ENCODE data around the gene RSPO3. TPM values are rescaled to one million over a fixed set of nuclear protein-coding genes. Genes with fewer than 3 reads are reported as not detected.
A peak's percentile ranks its signal among the peaks of the same experiment; 100 is the strongest.

RSPO3 gene
- total and polyA plus RNA-seq, 2 of the 13 experiments (the other 11 are each of a cell fraction or from before 2014, with no cell fraction given): not detected

DNA sequence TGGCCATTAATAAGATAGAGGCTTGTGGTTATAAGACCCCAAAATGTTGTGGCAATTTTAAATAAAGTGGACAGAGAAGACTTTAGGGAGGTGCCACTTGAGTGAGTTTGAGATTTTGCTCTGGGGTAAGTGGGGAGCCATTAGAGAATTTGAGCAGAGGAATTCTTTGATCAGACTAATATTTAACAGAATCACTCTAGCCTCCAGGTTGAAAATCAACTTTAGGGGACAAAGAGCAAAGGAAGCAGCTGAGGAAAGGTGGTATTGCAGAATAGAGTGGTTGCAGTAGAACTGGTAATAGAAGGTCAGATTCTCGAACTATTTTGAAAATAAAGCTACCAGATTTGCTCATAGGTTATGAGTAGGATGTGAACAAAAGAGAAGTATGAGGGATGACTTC lies 97.5 kb downstream of the RSPO3 start (continued):
- TF ChIP-seq ZNF224 (CRISPR knock-in tag; IDR thresholded peaks at IDR 0.05) (no peak), TCF12 (IDR thresholded peaks at IDR 0.05) (no peak), TCF12 (CRISPR knock-in tag; IDR thresholded peaks at IDR 0.05) (no peak), ZNF12 (CRISPR knock-in tag; IDR thresholded peaks at IDR 0.05) (no peak), ZNF598 (CRISPR knock-in tag; IDR thresholded peaks at IDR 0.05; ENCODE audit: borderline replicate concordance) (no peak), ZNF660 (CRISPR knock-in tag; IDR thresholded peaks at IDR 0.05; ENCODE audit: borderline replicate concordance, low read depth) (no peak), ZNF557 (CRISPR knock-in tag; IDR thresholded peaks at IDR 0.05) (no peak), SRSF4 (IDR thresholded peaks at IDR 0.05; ENCODE audit: low read depth, low read length, poor library complexity, severe bottlenecking) (no peak), CC2D1A (CRISPR knock-in tag; IDR thresholded peaks at IDR 0.05) (no peak), CCAR2 (optimal IDR thresholded peaks at IDR 0.05; ENCODE audit: low read depth, low read length) (no peak), ZNF891 (CRISPR knock-in tag; IDR thresholded peaks at IDR 0.05) (no peak), LCORL (IDR thresholded peaks at IDR 0.05) (no peak), LCORL (CRISPR knock-in tag; IDR thresholded peaks at IDR 0.05) (peak; percentile 22; the same call in 1 of the 2 replicates), RXRA (CRISPR knock-in tag; IDR thresholded peaks at IDR 0.05) (no peak), GABPA (IDR thresholded peaks at IDR 0.05; ENCODE audit: low read depth, low read length) (no peak), GABPA (CRISPR knock-in tag; IDR thresholded peaks at IDR 0.05; ENCODE audit: low read depth) (peak; percentile 25; the same call in 1 of the 2 replicates), ZNF10 (CRISPR knock-in tag; IDR thresholded peaks at IDR 0.05; ENCODE audit: borderline replicate concordance, low read depth) (no peak), ATF7-NPFF (CRISPR knock-in tag; IDR thresholded peaks at IDR 0.05; ENCODE audit: low read depth) (no peak), RBAK (CRISPR knock-in tag; IDR thresholded peaks at IDR 0.05) (no peak), EP300 (IDR thresholded peaks at IDR 0.05; ENCODE audit: low read depth in 2 of 2, low read length in 2 of 2) (no peak), EP300 (CRISPR knock-in tag; IDR thresholded peaks at IDR 0.05; ENCODE audit: borderline replicate concordance) (no peak), POGZ (CRISPR knock-in tag; IDR thresholded peaks at IDR 0.05) (no peak), CEBPB (IDR thresholded peaks at IDR 0.05; ENCODE audit: borderline replicate concordance, low read depth, low read length) (no peak), ZBTB38 (CRISPR knock-in tag; IDR thresholded peaks at IDR 0.05) (no peak), ZNF547 (CRISPR knock-in tag; IDR thresholded peaks at IDR 0.05) (no peak), ETV6 (CRISPR knock-in tag; conservative IDR thresholded peaks at IDR 0.05) (no peak)
- TF ChIP-seq, protein P1, sequence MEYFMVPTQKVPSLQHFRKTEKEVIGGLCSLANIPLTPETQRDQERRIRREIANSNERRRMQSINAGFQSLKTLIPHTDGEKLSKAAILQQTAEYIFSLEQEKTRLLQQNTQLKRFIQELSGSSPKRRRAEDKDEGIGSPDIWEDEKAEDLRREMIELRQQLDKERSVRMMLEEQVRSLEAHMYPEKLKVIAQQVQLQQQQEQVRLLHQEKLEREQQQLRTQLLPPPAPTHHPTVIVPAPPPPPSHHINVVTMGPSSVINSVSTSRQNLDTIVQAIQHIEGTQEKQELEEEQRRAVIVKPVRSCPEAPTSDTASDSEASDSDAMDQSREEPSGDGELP (IDR thresholded peaks at IDR 0.05; ENCODE audit: borderline replicate concordance, low read depth): peak; percentile 49; the same call in 1 of the 2 replicates
- TF ChIP-seq, protein P2, sequence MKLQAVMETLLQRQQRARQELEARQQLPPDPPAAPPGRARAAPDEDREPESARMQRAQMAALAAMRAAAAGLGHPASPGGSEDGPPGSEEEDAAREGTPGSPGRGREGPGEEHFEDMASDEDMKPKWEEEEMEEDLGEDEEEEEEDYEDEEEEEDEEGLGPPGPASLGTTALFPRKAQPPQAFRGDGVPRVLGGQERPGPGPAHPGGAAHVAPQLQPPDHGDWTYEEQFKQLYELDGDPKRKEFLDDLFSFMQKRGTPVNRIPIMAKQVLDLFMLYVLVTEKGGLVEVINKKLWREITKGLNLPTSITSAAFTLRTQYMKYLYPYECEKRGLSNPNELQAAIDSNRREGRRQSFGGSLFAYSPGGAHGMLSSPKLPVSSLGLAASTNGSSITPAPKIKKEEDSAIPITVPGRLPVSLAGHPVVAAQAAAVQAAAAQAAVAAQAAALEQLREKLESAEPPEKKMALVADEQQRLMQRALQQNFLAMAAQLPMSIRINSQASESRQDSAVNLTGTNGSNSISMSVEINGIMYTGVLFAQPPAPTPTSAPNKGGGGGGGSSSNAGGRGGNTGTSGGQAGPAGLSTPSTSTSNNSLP (IDR thresholded peaks at IDR 0.05; ENCODE audit: low read depth, low read length): peak; percentile 16; the same call in 1 of the 2 replicates
- TF ChIP-seq, protein P3, sequence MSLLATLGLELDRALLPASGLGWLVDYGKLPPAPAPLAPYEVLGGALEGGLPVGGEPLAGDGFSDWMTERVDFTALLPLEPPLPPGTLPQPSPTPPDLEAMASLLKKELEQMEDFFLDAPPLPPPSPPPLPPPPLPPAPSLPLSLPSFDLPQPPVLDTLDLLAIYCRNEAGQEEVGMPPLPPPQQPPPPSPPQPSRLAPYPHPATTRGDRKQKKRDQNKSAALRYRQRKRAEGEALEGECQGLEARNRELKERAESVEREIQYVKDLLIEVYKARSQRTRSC (CRISPR knock-in tag; IDR thresholded peaks at IDR 0.05; ENCODE audit: low read depth): no peak
- TF ChIP-seq, protein P4, sequence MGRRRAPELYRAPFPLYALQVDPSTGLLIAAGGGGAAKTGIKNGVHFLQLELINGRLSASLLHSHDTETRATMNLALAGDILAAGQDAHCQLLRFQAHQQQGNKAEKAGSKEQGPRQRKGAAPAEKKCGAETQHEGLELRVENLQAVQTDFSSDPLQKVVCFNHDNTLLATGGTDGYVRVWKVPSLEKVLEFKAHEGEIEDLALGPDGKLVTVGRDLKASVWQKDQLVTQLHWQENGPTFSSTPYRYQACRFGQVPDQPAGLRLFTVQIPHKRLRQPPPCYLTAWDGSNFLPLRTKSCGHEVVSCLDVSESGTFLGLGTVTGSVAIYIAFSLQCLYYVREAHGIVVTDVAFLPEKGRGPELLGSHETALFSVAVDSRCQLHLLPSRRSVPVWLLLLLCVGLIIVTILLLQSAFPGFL (CRISPR knock-in tag; IDR thresholded peaks at IDR 0.05): no peak

Measured in HepG2 (cell line).